OCI-LY7 (cell line): Measurements from ENCODE around the gene HASPIN.
"Not testable (repeated sequence)": the region's sequence is repeated elsewhere in the genome, so short reads cannot be mapped to it uniquely, and the experiment has no call there.

Source experiments
- EZH2phosphoT487 ChIP-seq: fragments of 200-600 bp; sonication (generic); IDR thresholded peaks from 2 replicates; pipeline ENCODE4 v1.6.1; 2018; ENCODE audit warnings: low read depth, borderline replicate concordance, mild to moderate bottlenecking, mixed run types, antibody characterized with exemption, low read length, moderate library complexity, mixed read lengths
- TF ChIP-seq, protein P1 (sequence below): fragments of 200-600 bp; sonication (generic); conservative IDR thresholded peaks from 2 replicates; pipeline ENCODE4 v1.5.1; 2014; ENCODE audit warnings: mild to moderate bottlenecking, antibody characterized with exemption, low read length, moderate library complexity, mixed read lengths

GRCh38 chr17:3728099-3728498, 4.4 kb downstream of the HASPIN start:
- TF ChIP-seq EZH2phosphoT487 = not testable (repeated sequence)
- TF ChIP-seq, protein P1, sequence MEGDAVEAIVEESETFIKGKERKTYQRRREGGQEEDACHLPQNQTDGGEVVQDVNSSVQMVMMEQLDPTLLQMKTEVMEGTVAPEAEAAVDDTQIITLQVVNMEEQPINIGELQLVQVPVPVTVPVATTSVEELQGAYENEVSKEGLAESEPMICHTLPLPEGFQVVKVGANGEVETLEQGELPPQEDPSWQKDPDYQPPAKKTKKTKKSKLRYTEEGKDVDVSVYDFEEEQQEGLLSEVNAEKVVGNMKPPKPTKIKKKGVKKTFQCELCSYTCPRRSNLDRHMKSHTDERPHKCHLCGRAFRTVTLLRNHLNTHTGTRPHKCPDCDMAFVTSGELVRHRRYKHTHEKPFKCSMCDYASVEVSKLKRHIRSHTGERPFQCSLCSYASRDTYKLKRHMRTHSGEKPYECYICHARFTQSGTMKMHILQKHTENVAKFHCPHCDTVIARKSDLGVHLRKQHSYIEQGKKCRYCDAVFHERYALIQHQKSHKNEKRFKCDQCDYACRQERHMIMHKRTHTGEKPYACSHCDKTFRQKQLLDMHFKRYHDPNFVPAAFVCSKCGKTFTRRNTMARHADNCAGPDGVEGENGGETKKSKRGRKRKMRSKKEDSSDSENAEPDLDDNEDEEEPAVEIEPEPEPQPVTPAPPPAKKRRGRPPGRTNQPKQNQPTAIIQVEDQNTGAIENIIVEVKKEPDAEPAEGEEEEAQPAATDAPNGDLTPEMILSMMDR = not testable (repeated sequence)
